Stimulated activated CD8-positive, alpha-beta memory T cell treated with anti-CD3 and anti-CD28 coated beads, Interleukin-12 subunit alpha, Interleukin-12 subunit beta, amount 100 ng/mL, for 1 hour (primary cell): ENCODE measurements around the gene PLPP6.

ENCODE experiments used
- DNase-seq: peaks from one replicate; pipeline ENCODE4 v3.0.0-alpha.2; 2020; ENCODE audit warnings: low read depth

The PLPP6 gene

GRCh38 chr9:4662989-4663792 lies 1.1 kb downstream of the PLPP6 start:
- DNase-seq = no peak

- no peak for DNase-seq
These were observed 1.9 kb downstream of the PLPP6 start for GRCh38 chr9:4663956-4664355.

- no peak for DNase-seq
These were observed 3.3 kb downstream of the PLPP6 start for GRCh38 chr9:4665357-4665756.

DNA sequence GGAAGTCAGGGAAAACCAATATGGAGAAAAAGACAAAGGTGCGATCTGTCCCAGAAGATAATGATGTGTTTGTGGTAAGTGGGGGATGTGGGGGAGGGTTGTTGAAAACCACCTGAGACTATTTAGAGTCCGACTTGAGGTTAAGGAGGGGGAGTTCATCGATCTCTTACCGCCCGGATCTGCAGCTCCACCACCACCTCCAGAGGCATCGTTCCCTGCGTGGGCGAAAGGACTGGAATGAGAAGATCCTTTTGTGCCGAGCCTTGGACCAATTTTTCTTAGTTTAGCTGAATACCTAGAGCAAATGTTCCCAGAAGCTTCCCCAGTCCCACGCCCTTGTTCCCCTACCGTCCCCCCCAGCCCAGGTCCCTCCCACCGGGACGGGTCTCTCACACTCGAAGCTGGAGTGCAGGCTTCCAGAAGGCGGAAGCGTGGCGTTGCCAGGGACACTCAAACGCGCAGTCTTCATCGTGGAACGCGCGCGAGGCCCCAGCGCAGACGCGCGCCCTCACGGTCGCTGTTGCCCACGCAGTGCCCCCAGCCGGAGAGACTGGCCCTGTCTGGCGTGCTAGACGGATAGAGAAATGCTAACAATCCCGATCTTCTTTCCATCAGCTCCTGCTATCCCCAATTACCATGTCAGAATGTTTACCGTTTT lies 4.1 kb downstream of the PLPP6 start, which contains the start of gene SPATA6L:
SPATA6L (minus strand) TSS at position 439 of the 658 bp plus-strand sequence; CDS start at position 209, 230 bp downstream.
- DNase-seq = no peak

- DNase-seq = no peak
These were observed 5.6 kb downstream of the PLPP6 start for GRCh38 chr9:4667681-4668080.

DNA sequence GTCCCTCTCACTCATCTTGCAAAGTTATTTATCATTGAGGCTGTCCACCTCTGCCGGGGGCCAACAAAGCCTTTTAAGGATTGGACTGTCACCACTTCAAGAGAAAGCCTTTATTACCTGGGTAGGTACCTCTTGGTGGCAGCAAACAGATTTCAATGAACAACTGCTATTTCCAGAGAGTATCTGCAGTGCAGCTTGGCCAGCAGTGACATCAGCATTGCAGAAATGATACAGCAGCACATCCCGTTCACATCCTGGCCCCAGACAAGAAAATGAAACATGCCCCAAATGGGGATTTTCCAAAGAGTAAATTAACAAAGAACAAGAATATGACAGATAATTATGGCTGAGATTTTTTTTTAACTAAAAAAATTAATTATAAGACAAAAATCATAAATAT lies 6.5 kb downstream of the PLPP6 start:
- DNase-seq = no peak

DNA sequence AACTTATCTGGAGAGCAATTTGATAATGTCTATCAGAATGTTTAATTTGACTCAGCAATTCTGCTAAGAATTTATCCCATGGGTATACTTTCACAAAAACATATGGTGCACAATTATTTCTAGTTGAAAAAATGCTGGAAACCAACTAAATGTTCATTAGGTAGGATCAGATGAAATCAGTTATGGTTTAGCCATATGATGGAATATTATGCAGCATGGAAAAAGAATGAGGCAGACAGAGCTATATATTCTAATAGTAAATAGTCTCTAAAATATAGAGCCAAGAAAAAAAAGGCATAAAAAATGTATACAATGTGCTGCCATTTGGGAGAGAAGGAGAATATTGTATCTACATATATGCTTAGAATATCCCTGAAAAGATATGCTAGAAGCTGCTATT lies 7.8 kb downstream of the PLPP6 start:
- DNase-seq = no peak

GRCh38 chr9:4670591-4670990 lies 8.5 kb downstream of the PLPP6 start:
- DNase-seq = no peak

GRCh38 chr9:4671737-4672136 lies 9.6 kb downstream of the PLPP6 start:
- no peak for DNase-seq

- DNase-seq = no peak
These were observed 12.7 kb downstream of the PLPP6 start for GRCh38 chr9:4674783-4675182.

DNA sequence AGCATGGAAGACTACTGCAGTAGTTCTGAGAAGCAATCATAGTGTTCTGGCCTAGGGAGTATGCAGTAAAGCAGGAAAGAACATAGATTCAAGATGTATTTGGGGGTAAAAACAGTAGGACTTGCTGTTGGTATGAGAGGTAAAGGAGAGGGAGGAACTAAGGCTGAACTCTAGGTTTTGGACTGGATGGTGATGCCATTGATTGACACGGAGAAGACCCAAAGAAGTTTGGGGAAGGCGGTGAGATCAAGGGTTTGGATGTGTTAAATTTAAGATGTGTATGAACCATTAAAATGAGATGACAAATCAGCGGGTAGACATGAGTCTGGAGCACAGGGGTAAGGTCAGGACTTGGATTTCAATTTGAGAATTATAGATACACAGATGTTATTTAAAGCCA lies 15.3 kb downstream of the PLPP6 start:
- DNase-seq = no peak

- DNase-seq = no peak
These were observed 16.7 kb downstream of the PLPP6 start for GRCh38 chr9:4678679-4679267.

- peak; percentile 98 for DNase-seq
These were observed 17.4 kb downstream of the PLPP6 start, which contains the start of gene CDC37L1 for GRCh38 chr9:4679268-4680172. Gene CDC37L1, plus strand, starts transcription at chr9:4679569. Its CDS starts 199 bp downstream, at chr9:4679768.

DNA sequence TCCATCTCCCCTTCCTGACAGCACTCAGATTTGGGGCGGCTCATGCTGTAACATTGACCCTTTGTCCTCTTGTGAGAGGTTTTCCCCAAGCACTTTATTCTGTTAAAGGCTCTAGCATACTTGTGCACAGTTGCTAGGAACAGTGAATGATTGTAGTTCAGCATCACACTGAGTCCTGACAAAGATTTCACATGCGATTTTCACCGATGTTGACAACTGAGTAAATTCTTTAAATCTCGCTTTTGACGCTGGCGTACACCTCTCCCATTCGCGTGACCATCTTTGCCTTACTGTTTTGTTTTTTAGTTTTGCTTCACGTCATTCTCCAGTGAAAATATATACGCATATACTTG lies 18.1 kb downstream of the PLPP6 start:
- DNase-seq = no peak

DNA sequence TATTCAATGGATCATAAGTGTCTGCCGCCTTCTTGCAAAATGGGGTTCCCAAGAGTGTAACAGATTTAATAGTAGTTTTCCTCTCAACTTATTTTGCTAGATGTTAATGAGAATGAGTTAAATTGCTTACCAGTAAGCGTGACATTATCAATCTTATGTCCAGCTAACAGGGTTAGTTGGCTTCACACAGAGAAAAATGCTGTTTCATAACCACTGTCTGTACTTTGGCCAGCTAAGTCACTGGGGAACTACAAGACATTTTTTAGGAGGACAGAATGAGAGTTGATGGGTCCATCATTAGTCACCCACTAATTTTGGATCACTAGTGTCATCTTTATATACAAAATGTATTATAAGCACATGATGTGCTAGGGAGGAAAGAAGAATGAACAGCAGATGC lies 18.7 kb downstream of the PLPP6 start:
- DNase-seq = no peak

- no peak for DNase-seq
These were observed 22.7 kb downstream of the PLPP6 start for GRCh38 chr9:4684820-4685219.

DNA sequence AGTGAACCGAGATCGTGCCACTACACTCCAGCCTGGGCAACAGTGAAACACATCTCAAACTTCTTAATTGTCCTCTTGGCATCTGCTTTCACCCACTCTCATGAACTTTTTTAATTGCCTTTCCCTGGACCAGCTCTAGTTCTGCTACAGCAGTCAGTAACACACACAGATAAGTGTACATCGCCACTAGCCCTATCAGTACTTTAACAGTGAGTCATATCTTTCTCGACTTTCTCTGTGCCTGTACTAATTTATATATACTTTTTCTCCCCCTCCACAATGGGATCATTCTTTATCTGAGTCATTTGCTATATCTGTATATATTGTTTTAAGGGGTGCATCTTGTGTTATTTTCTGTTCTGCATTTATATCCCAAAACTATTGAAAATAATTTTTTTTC lies 24.0 kb downstream of the PLPP6 start:
- DNase-seq = no peak

GRCh38 chr9:4686584-4686983 lies 24.5 kb downstream of the PLPP6 start:
- DNase-seq = no peak

- no peak for DNase-seq
These were observed 26.9 kb downstream of the PLPP6 start for GRCh38 chr9:4689021-4689420.

DNA sequence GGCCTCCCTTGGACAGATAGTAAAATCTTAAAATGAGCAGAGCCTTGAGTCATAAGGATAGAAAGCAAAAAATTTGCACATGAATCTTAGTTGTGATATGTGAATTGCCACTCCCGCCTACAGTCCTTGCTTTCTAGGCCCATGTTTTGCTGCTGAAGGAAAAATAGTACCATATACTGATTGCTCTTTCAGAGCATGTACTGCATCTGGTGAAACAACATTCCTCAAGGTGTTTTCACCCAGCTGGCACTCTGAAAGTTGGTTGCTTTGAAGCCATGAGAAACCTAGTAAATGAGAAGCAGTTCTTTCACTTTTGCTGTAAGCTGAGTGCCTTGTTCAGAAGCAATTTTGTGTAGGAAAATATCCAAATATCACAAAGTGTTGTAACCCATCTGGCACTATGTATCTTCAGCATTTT lies 27.6 kb downstream of the PLPP6 start:
- DNase-seq = no peak

- DNase-seq = no peak
These were observed 28.1 kb downstream of the PLPP6 start for GRCh38 chr9:4690144-4690543.

- no peak for DNase-seq
These were observed 29.7 kb downstream of the PLPP6 start for GRCh38 chr9:4691795-4692194.
